Right lung (tissue), 10 donors: ENCODE results near the gene GPHA2. TPM values are rescaled to one million over a fixed set of nuclear protein-coding genes. Genes with fewer than 3 reads are reported as not detected.
"Not testable (repeated sequence)": the region's sequence is repeated elsewhere in the genome, so short reads cannot be mapped to it uniquely, and the experiment has no call there.

Source experiments
- DNase-seq, 2 donors: peaks; one replicate each; pipeline ENCODE4 v3.0.0-alpha.2; 2013
- long read RNA-seq, 8 donors: transcript quantifications; one replicate each; lab custom pipeline, GENCODE V29; 2026
- polyA plus RNA-seq, 5 donors: library from polyadenylated mRNA; unstranded; fragments of 120-200 nt; gene quantifications; one replicate each; pipeline versions ENCODE4 v1.2.1 to v1.2.3, GENCODE V29; 2013; ENCODE audit warnings: inconsistent platforms in 1 of 5, low replicate concordance in 1 of 5; ENCODE audit not compliant: insufficient read length in 5 of 5, insufficient read depth in 1 of 5

Gene GPHA2, protein sequence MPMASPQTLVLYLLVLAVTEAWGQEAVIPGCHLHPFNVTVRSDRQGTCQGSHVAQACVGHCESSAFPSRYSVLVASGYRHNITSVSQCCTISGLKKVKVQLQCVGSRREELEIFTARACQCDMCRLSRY
- polyA plus RNA-seq, result under 1 TPM in 3 of 5 donors, not detected in 2; 0.15 to 0.27 (median 0.24) TPM
- long read RNA-seq, donor 1, result 0 reads
- long read RNA-seq, donor 2, result 0 reads
- long read RNA-seq, donor 3, result 0 reads
- long read RNA-seq, donor 4, result 0 reads
- long read RNA-seq, donor 5, result 0 reads
- long read RNA-seq, donor 6, result 0 reads
- long read RNA-seq, donor 7, result 0 reads
- long read RNA-seq, donor 8, result 0 reads

DNA sequence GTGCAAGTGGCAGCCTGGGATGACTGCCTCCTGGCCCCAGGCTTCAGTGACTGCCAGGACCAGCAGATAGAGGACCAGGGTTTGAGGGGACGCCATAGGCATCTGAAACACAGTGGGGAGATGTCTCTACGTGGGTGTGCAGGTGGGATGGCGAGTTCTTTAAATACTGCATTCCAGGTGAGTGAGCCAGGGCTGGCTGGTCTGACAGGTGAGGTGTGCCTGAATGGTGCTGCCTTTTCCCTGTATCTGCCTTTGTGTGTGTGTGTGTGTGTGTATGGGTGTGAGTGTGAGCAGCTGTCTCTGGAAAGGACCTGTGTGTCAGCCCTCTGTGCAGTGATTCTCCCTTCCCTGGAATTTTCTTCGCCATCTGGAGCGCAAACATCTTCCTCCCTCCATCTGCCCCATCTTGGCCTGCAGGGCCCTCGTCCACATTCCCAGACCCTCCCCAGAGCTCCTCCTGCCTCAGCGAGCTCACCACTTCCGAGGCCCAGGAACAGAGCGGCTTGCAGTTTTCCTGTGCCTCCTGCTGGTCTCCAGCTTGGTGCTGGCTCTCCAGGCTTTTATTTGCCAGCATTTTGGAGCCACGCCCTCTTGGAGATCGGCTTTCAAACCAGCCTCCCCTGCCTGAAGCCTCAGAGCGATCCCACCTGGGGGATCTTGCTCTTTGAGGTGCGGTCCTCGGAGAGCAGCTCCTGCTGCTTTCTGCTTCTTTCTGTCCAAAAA lies at the start of gene GPHA2:
Gene GPHA2, minus strand, starts transcription at position 535 of the 723 bp plus-strand sequence. Its CDS starts 433 bp downstream, at position 102.
- DNase-seq, result no peak

DNA sequence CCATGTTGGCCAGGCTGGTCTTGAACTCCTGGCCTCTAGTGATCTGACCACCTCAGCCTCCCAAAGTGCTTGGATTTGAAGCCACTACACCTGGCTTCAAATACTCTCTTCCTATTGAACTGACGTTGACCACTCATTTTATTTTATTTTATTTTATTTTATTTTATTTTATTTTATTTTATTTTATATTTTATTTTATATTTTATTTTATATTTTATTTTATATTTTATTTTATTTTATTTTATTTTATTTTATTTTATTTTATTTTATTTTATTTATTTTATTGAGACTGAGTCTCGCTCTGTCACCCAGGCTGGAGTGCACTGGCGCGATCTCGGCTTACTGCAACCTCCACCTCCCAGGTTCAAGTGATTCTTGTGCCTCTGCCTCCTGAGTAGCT lies 47.6 kb upstream of the GPHA2 start:
- DNase-seq, result not testable (repeated sequence)

DNA sequence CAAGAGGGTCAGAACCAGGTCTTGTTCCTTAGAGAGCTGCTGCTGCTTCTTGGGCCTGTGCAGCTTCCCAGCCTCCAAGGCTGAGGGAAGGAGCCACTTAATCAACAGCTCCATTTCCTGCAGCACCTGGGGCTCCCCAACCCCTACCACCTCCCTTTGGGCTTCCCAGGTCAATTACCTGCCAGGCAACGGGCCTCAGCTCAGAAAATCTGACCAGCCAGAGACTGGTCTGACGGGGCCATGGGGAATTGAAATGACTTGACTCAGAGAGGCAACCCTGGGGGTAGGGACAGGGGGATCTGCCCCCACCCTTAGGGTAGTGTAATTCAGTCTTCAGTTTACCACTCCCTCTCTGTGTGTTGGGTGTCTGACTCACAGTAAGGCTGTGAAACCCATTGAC lies 41.0 kb upstream of the GPHA2 start:
- no peak for DNase-seq

DNA sequence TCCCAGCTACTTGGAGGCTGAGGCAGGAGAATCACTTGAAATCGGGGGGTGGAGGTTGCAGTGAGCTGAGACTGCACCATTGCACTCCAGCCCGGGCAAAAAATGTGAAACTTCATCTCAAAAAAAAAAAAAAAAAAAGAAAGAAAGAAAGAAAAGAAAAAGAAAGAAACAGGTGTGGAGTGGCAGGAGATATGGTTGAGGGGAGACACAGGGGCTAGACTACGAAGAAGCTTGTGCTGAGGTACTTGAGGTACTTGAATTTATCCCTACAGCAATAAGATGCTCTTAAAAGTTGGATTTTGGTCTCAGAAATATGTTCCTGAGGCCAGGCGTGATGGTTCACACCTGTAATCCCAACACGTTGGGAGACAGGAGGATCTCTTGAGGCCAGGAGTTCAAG lies 38.4 kb upstream of the GPHA2 start:
- DNase-seq, result no peak

DNA sequence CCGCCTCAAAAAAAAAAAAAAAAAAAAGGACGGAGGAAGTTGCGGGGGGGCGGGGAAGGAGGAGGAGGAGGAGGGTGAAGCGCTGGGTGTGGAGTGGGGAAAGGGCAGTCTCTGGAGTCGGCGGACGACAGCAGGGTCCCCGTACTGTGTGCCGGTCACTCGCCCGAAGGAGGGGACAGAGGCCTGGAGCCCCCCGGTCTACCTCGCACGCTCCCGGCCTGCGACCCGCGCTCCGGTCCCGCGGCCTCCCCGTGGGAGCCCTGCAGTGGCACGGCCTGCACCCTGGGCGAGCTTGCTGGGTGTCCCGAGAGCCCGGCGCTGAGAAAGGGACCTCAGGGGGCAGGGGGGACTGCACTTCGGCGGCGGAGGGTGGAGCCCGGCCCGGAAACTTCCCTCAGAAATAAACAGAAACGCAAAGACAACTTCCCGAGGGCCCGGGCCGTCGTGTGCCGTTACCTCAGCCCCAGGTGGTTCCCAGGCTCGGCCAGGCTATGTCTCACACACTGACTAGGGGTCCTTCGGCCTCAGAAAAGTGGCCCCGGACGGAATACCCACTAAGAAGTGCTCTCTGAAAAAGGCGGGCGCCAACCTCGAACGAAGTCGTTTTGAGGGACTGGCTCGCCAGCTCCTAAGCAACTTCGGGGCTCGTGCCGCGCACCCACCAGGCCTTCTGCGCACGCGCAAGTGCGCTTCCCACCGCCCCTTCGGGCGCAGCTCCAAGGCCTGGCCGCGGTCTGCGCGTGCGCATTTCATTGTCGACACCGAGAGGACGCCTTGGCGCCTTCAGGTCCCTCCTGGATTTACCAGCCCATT lies 35.9 kb upstream of the GPHA2 start, which contains the start of gene MAJIN:
Gene MAJIN, minus strand, starts transcription at position 688 of the 813 bp plus-strand sequence. CDS start 12,703 bp downstream, outside the sequence.
- peak; percentile 80 to 82 for DNase-seq

DNA sequence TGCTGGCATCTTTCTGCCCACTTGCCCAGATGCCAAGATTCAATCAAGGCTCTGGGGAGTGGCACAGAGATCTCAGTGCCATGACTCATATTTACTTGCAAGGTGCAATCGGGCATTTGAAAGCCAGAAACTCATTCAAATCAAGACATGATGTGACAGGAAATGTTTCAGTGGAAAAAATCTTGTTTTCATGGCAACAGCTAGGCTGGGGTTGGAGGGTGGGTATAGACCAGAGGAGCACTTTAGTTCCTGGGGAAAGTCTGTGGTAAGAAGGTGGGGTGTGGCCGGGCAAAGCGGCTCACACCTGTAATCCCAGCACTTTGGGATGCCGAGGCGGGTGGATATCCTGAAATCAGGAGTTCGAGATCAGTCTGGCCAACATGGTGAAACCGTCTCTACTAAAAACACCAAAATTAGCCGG lies 35.0 kb upstream of the GPHA2 start:
- no peak for DNase-seq

DNA sequence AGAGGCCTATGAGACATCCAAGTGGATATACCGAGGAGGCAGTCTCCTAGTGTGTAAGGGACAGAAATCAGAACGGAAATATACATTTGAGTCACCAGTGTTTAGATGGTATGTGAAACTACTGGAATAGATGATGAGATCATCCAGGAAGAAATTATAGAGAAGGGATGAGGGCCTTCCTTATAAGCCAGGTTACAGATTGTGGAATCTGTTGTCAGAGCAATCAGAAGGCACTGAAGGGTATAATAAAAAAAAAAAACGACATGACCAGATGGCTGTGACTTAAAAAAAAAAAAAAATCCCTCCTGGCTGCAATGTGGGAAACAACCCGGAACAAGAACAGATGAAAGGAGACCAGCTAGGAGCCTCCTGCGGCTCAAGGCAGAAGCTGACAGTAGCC lies 33.5 kb upstream of the GPHA2 start:
- no peak for DNase-seq

DNA sequence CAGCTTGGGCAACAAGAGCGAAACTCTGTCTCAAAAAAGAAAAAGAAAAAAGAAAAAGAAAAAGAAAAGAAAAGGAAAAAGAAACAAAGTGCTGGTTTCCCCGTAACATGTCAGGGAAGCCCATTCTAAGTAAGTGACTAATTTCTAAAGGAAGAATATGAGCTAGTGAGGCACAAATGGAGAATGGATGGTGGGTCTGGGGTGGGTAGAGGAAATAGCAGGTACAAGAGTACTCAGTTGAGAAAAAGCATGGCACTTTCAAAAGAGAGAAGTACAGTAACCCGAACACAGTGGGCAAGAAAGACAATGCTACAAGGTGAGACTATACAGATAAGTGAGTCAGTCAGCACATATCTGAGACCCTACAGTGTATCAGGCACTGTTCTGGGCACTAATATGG lies 31.7 kb upstream of the GPHA2 start:
- DNase-seq, result no peak

DNA sequence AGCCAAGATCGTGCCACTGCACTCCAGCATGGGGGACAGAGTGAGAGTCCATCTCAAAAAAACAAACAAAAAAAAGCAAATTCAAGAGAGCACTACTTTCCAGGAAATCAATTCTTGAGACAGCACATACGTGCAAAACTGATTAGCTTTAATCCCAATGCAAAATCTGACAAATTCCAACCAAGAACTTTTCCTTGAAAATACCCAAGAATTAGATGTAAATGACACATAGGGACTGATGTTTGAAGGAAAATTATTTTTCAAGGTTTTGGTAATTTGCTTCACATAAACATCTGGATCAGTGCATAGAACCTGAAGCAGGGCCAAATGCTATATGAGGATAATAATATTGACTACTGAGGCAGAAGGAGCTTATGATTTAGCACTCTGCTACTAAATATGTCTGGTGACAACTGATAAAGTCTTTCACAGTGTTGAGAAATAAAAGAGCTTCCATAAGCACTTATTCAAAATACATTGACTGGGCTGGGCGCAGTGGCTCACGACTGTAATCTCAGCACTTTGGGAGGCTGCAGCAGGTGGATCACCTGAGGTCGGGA lies 27.5 kb upstream of the GPHA2 start:
- DNase-seq, result no peak

DNA sequence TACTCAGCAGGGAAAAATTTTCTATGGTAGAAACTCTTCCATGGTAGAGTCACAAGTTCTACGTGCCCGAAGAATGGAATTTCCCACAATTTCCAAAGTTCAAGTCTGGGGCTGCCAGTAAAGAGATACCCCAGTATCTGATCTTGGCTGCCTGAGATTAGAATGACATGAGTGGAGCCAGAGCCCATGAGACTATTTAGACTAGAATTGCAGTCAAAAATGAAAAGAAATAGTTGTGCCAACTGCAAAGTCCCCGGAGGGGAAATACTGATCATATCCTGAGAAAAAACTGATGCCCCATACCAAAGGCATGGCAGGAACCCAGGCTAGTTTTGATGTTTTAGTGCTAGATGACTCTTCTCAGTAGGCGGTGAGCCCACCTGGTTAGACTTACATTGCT lies 25.0 kb upstream of the GPHA2 start:
- no peak for DNase-seq

DNA sequence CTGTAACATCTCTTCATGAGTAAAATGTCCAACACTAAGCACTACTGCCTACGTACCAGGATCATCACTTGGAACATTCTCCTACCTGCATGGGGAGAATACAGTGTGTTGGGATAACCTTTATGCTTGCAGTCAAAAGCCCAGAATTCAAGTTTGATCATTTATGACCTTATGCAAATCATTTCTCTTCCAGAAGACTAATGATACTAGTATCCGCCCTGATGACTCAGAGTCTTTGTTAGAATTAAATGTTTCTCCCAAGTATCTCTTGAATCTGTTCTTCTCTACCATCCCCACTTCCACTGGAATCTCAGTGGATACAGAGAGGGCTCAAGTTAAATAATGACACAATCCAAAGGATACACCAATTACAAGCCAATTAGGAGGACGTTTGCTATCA lies 23.8 kb upstream of the GPHA2 start:
- DNase-seq, result no peak

DNA sequence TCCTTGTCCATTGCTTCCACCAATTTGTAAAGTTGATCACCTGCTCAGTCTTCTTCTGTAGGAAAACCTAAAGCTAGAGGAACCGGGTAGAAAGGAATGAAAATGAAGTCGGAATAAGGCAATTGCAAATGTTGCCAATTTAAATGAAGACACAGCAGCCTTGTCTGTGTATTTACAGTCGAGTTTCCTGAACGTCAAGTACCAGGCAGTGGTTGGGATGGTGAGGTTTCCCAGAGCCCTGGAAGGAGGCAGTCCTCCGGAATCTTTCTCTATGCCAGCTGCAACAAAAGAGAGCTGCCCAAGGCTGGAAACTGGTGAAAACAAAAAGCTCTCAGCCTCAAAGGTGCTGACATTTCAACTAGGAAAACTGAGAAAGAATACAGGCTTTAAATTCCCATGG lies 18.5 kb upstream of the GPHA2 start:
- no peak for DNase-seq

DNA sequence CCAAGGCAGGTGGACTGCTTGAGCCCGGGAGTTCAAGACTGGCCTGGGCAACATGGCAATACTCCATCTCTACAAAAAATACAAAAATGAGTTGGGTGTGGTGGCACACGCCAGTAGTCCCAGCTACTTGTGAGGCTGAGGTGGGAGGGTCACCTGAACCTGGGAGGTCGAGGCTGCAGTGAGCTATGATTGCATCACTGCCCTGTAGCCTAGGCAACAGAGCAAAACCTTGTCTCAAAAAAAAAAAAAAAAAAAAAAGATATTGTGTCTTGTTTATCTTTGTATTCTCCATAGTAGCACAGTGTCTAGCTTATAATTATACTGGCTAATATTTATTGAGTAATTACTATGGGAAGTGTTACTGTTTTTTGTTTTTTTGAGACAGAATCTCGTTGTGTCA lies 15.8 kb upstream of the GPHA2 start:
- DNase-seq, result no peak

DNA sequence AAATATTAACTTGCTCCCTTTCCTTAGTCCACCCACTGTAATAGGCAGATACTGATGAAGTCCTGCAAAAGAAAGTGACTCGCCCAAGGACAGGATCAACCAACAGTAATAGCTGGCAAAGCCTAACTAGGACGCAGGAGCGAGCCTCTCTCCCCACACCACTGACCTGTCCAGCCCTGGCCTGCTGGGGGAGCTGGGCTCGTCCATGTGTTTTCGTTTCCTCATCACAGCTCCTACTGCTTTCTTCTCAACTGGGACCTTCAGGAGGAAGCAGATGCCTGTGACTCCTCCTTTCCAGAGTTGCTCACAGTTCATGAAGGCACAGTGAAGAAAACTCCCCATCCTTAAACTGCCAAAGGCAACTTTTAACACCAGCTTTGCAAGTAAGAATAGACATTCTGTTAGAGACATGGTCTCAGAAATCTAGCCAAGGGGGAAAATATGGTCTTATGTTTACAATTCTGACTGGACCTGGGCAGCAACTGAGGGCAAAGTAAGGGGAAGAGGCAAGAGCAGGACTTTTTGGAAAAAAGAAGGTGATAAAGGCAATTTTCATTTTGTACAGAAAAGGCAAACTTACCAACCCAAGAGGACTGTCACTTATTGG lies 11.6 kb upstream of the GPHA2 start:
- no peak for DNase-seq

DNA sequence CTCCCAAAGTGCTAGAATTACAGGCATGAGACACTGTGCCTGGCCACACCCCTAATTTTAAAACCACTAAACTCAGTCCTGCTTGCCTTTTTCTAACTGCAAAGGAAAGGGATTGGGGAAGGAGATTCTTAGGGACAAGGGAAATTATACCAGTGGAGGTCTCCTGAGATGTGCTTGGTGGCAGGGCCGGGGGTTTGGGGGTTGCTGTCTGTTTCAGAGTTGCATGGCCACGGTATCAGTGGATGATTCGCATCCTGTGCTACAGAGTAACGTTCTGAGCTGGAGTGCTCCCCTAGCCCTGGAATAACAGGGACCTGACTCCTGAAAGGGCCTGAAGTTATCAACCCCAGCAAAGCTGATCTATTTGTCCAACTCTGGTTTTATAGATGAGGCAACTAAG lies 846 bp upstream of the GPHA2 start:
- DNase-seq, result no peak

DNA sequence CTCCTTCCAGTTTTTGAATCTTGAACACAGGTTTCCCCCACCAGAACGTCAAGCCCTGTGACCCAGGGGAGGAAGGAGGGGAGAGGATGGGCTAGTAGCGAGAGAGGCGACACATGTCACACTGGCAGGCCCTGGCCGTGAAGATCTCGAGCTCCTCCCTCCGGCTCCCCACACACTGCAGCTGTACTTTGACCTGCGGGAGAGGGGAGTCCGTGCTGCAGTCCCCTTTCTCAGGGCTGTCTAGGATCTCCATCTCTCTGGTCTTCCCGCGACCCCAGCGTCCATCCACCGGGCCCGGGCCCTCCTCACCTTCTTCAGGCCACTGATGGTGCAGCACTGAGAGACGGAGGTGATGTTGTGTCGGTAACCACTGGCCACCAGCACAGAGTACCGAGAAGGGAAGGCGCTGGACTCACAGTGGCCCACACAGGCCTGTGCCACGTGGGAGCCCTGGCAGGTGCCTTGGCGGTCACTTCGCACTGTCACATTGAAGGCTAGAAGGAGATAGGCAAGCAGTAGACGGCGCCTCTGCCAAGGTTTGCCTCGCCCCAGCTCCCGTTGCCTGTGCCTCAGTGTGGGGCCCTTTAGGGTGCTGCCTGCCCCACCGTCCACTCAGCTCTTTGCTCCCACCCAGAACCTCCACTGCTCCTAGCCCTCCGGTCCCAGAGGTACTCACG lies 873 bp downstream of the GPHA2 start:
- no peak for DNase-seq

DNA sequence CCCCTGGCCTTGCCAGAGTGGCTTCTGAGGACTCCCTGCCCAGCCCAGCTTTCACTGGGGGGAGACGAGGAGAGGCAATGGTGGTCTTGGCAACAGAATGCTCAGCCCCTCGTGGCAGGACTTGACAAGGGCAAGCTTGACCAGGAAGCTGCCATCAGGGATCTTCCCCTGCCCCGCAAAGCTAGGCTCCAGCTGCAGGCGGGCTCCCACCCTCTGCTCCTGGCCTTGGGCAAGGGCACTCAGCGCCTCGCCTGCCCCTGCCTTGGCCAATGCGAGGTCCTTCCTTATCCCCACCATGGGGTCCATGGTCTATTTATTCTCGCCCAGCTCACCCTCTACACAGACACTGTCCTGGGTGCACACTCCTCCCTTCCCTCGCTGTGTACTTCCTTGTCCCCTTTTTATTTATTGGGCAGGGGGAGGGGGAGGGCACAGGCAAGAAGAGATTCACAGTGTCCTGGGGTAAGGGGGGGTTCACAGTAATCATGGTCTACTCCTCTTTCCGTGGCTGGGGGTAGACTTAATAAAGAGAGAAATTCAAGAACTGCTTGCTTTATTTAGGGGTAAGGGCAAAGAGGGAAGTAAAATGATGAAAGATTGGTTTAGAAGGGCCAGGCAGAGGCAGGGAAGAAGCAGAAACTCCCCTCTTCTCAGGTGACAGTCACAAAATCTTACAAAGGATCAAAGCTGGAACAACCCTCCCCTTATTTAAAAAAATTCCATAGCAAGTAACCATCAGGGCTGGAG lies 1.6 kb downstream of the GPHA2 start:
- DNase-seq, result no peak

DNA sequence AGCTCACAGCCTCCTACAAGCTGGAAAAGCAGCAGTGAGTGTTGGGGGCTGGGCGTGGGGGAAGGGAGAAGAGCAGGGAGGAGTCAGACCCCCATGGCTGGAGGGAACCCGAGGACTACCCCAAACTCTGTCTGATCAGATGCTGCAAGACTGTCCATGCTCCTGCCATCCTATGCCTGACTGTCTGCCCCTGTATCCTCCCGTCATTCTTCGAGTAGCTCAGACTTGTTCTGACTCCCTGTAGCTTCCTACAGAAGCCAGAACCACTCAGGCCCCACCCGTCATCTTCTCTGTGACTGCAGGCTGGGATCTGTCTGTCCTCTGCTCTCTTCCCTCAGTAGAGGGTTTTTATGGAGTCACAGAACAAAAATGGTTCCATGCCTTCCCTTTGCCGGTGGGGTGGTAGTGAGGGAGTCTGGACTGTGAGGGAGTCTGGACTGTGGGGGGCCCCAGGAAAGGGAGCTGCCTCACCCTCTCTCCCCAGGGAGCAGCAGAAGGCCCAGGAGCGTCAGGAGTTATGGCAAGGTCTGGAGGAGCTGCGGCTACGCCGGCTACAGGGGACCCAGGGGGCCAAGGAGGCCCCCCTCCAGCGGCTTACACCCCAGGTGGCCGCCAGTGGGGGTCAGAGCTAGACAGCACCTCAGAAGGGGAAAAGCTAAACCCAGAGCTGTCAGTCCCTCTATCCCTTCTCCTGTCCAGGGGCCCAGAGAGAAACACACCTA lies 2.3 kb downstream of the GPHA2 start:
- DNase-seq, result no peak

DNA sequence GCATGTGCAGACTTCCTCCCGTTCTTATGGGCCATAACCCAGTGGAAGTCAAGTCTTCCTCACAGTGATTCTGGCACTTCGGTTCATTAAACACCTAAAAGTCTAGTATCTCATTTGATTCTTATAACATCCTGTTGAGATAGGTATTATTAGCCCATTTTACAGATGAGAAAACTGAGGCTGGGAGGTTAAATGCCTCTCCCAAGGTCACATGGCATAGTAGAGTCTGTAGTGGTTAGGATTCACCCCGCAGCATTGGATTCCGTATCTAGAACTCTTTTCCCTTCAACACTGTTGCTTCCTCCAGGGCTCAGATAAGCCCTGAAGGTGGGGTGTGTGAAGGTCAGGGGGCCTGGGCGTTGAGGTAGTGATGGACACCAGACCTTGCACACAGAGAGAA lies 3.4 kb downstream of the GPHA2 start:
- no peak for DNase-seq

DNA sequence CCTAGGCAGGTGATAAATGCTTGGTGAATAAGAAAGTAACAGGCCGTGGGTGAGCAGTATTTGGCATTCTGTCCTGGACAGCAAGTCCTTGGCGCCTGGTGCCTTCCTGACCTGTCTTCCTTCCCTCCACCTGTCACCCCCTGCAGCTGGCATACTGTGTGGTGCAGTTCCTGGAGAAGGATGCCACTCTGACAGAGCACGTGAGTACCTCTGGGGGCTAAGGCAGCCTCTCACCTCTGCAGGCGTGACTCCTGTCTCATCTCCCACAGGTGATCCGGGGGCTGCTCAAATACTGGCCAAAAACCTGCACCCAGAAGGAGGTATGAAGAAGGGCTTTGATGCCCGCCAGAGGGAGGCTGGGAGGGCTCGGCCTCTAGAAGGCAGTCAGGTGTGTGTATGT lies 4.4 kb downstream of the GPHA2 start:
- no peak for DNase-seq
